Measurements from ENCODE around the gene PLOD2. TPM values are rescaled to one million over a fixed set of nuclear protein-coding genes. Genes with fewer than 3 reads are reported as not detected.

The PLOD2 gene
- total RNA-seq, 1 donor: 393 TPM

DNA sequence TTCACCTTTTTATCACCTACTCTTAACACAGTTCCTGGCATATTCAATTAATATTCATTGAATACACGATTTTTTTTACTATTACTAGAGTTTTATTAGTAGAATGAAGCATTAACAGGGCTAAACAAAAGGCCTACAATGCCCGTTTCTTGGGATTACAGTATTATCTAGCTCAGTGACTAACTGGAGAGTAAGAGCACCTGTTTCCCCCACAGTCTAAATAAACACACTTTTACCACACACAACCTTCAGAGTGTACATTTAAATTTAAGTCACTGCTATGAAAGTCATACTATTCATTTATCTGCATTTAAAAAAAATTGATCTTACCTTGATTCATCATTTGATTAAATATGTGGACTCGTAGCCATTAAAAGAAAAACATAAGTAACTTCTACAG is 74.8 kb downstream of the PLOD2 start:
- no peak for TF ChIP-seq CTCF (IDR thresholded peaks at IDR 0.05; ENCODE audit: insufficient read depth, low read depth, low read length)
- H3K4me3 ChIP-seq (ENCODE audit: low read depth, low read length): no peak overlapping the region
- no peak for DNase-seq (ENCODE audit: low read depth)

- no peak for TF ChIP-seq CTCF (IDR thresholded peaks at IDR 0.05; ENCODE audit: insufficient read depth, low read depth, low read length)
- no peak for DNase-seq (ENCODE audit: low read depth)
- H3K4me3 ChIP-seq (ENCODE audit: low read depth, low read length): no peak overlapping the region
Observed at GRCh38 chr3:146085678-146086077, 75.3 kb downstream of the PLOD2 start.

- no peak for TF ChIP-seq CTCF (IDR thresholded peaks at IDR 0.05; ENCODE audit: insufficient read depth, low read depth, low read length)
- no peak overlapping the region for H3K4me3 ChIP-seq (ENCODE audit: low read depth, low read length)
- no peak for DNase-seq (ENCODE audit: low read depth)
Observed at GRCh38 chr3:146080578-146080977, 80.4 kb downstream of the PLOD2 start.

DNA sequence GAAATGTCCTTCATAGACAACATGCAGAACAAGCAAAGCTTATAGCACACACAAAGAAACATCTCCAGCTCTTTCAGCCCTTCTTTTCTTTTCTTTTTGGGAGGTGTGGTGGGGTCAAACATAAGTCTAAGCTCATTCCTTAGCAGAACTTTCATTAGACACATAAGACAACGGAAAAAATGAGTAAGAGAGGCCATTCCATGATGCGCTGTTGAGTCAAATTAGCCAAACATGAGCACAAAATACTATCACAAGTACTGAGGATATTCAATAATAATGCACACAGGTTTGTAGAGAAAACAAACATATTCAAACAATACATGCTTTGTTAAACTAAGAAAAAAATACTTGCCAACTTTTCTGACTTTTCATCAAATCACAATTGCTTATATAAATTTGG is 83.0 kb downstream of the PLOD2 start:
- DNase-seq (ENCODE audit: low read depth): no peak
- H3K4me3 ChIP-seq (ENCODE audit: low read depth, low read length): no peak overlapping the region
- TF ChIP-seq CTCF (IDR thresholded peaks at IDR 0.05; ENCODE audit: insufficient read depth, low read depth, low read length): no peak

DNA sequence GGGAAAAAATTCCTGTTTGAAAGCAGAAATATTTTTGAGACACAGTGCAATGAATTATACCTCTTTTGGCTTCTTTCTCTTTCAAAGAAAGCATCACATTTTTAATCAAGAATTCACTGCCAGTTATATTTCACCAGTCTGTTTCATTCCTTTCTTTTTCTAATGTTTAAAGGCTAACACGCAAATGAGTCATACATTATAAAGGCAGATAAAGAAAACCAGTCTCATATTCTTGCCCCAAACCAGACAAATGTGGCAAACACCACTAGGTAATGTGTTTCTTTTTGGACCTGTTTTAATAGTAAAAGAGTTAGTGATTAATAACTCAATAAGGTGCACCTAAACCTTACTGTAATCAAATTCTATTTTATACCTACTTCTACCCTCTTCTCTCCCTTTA is 83.8 kb downstream of the PLOD2 start:
- TF ChIP-seq CTCF (IDR thresholded peaks at IDR 0.05; ENCODE audit: insufficient read depth, low read depth, low read length): no peak
- no peak overlapping the region for H3K4me3 ChIP-seq (ENCODE audit: low read depth, low read length)
- no peak for DNase-seq (ENCODE audit: low read depth)

DNA sequence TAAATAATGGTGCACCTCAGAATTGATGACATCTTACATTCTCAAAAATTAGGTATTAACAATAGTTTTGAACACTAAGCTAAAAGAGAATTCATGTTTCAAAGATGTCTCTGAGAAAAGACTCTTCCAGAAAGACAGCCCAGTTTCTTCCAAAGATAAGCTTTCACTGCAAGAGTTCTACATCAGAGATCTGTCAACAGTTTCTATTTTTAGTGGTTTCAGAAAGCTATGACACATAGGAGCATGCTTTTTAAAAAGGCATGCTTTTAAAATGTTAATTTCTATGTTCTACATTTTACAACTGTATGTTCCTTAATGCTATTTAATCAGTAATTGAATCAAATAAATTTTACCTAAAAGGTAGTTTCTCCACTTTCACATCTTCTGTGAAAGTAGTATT is 88.2 kb downstream of the PLOD2 start:
- peak; percentile 48 for DNase-seq (ENCODE audit: low read depth)
- H3K4me3 ChIP-seq (ENCODE audit: low read depth, low read length): no peak overlapping the region
- no peak for TF ChIP-seq CTCF (IDR thresholded peaks at IDR 0.05; ENCODE audit: insufficient read depth, low read depth, low read length)

GRCh38 chr3:146072061-146072460 is 88.9 kb downstream of the PLOD2 start:
- no peak for DNase-seq (ENCODE audit: low read depth)
- no peak overlapping the region for H3K4me3 ChIP-seq (ENCODE audit: low read depth, low read length)
- no peak for TF ChIP-seq CTCF (IDR thresholded peaks at IDR 0.05; ENCODE audit: insufficient read depth, low read depth, low read length)
